ENCODE data around the gene RPL15.

DNA sequence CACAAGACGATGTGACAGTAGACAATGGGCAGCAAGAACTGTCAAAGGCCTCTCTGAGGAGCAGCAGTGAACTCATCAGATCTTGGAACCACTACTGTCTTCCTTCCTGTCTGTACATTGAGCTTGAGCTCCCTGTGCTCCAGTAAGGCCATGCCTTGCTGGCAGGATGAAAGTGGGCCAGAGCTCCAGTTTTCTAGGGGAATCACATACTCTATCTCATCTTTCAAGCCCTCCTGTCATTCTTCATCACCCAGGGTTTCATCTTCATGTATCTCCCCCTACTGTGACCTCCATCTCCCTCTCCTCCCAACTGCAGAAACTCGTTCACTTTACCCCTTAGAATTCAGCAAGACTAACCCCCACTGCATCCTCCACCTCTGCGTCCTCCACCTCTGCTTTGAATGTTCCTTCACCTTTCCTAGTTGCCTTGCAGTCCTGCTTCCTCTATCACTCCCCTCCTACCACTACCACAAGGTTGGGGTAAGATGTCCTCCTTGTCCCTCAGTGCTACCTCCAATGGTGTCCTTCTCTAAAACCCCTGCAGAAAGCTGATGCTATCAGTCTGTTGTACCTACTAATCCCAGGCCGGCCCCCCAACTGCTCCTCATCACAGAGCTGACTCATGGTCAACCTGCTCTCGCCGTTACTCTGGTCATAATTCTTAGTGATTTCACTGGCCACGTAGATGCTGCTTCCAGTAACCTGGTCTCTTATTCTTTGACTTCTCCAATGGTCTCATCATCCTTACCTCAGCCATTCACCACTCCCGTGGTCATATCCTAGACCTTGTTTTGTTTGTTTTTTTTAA is 22.5 kb upstream of the RPL15 start:
- TF ChIP-seq, protein P1, sequence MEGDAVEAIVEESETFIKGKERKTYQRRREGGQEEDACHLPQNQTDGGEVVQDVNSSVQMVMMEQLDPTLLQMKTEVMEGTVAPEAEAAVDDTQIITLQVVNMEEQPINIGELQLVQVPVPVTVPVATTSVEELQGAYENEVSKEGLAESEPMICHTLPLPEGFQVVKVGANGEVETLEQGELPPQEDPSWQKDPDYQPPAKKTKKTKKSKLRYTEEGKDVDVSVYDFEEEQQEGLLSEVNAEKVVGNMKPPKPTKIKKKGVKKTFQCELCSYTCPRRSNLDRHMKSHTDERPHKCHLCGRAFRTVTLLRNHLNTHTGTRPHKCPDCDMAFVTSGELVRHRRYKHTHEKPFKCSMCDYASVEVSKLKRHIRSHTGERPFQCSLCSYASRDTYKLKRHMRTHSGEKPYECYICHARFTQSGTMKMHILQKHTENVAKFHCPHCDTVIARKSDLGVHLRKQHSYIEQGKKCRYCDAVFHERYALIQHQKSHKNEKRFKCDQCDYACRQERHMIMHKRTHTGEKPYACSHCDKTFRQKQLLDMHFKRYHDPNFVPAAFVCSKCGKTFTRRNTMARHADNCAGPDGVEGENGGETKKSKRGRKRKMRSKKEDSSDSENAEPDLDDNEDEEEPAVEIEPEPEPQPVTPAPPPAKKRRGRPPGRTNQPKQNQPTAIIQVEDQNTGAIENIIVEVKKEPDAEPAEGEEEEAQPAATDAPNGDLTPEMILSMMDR (IDR thresholded peaks at IDR 0.05) = no peak
- TF ChIP-seq EZH2 (IDR thresholded peaks at IDR 0.05) (no peak), EZH2phosphoT487 (IDR thresholded peaks at IDR 0.05) (no peak)
